ENCODE data around the gene PLAC8. TPM values are rescaled to one million over a fixed set of nuclear protein-coding genes. Genes with fewer than 3 reads are reported as not detected.

PLAC8 gene
- total and polyA plus RNA-seq, 2 of the 8 experiments (the other 6 are each of a cell fraction or from before 2014, with no cell fraction given) = 0.98 to 1.1 TPM

GRCh38 chr4:83150653-83151330 is 36.3 kb upstream of the PLAC8 start:
- Histone ChIP-seq H3K27ac (ENCODE audit: low read depth, low read length) (no peak overlapping the region), H2AFZ (ENCODE audit: low read length) (no peak overlapping the region), H2AK5ac (ENCODE audit: low read depth, low read length) (no peak overlapping the region), H3K36me3 (ENCODE audit: control insufficient read depth in 2 of 4, insufficient read depth in 4 of 4, low read length in 3 of 4) (no peaks in the 10 kb centered on the region), H3K18ac (ENCODE audit: extremely low read depth, low read length) (no peak overlapping the region), H3K9me3 (ENCODE audit: insufficient read depth in 2 of 2, low read depth in 1 of 2, low read length in 1 of 2) (no peaks in the 10 kb centered on the region), H3K9ac (replicated peaks in 1 of 4; ENCODE audit: extremely low read depth in 1 of 4, low read depth in 3 of 4, low read length in 3 of 4) (no peak overlapping the region), H3K14ac (ENCODE audit: insufficient read length) (no peak overlapping the region), H3K23ac (ENCODE audit: insufficient read length) (no peak overlapping the region), H3K79me2 (ENCODE audit: control insufficient read depth in 1 of 2, insufficient read depth in 2 of 2, low read length in 2 of 2) (no peaks in the 10 kb centered on the region), H3K23me2 (ENCODE audit: low read depth, low read length) (no peaks in the 10 kb centered on the region), H4K20me1 (replicated peaks in 1 of 2; ENCODE audit: control insufficient read depth in 1 of 2, insufficient read depth in 2 of 2, low read length in 2 of 2) (no peaks in the 10 kb centered on the region), H3K4ac (replicated peaks; ENCODE audit: insufficient read length, low read depth, low read length) (no peak overlapping the region), H3K27me3 (replicated peaks in 1 of 4; ENCODE audit: control insufficient read depth in 3 of 4, extremely low read depth in 1 of 4, insufficient read depth in 3 of 4, low read length in 3 of 4) (peaks cover 0 to 1% (median 0%) of the 10 kb centered on the region in 4 experiments; a peak in 1 of 7 replicates), H3K79me1 (ENCODE audit: low read depth, low read length) (no peaks in the 10 kb centered on the region), H2BK15ac (ENCODE audit: low read length) (no peak overlapping the region), H4K91ac (replicated peaks; ENCODE audit: insufficient read length, low read length) (no peak overlapping the region), H2BK12ac (ENCODE audit: low read depth, low read length) (no peak overlapping the region), H3K4me3 (ENCODE audit: extremely low read depth in 1 of 4, insufficient read depth in 2 of 4, low read depth in 3 of 4, low read length in 4 of 4) (no peak overlapping the region), H4K8ac (ENCODE audit: extremely low read depth, insufficient read depth, low read length) (no peak overlapping the region), H3K4me2 (ENCODE audit: insufficient read depth in 1 of 2, low read depth in 2 of 2, low read length in 2 of 2) (no peak overlapping the region), H2BK20ac (ENCODE audit: low read length) (no peak overlapping the region), H2BK5ac (ENCODE audit: low read depth, low read length) (no peak overlapping the region), H4K5ac (ENCODE audit: insufficient read length, low read depth, low read length) (no peak overlapping the region), H3K56ac (replicated peaks; ENCODE audit: insufficient read length, low read depth, low read length) (no peak overlapping the region), H3K4me1 (replicated peaks in 1 of 4; ENCODE audit: control insufficient read depth in 3 of 4, insufficient read depth in 4 of 4, low read length in 3 of 4) (no peaks in the 10 kb centered on the region), H2BK120ac (replicated peaks; ENCODE audit: low read depth, low read length) (no peak overlapping the region)
- WGBS, 2 experiments (ENCODE audit: extremely low coverage in 1 of 2, insufficient coverage in 1 of 2, insufficient read length in 1 of 2, insufficient replicate concordance in 2 of 2, low coverage in 1 of 2, low lambda C conversion rate in 2 of 2, missing lambda C conversion rate in 1 of 2) = 85% methylated on average over 8 of the region's 8 CpGs; no CpG with 5 or more reads in 1 of the 2 experiments
- DNase-seq (ENCODE audit: low read depth in 1 of 2, low spot score in 2 of 2) = no peak
- POLR2A ChIA-PET (ENCODE audit: partially characterized antibody) = no interaction called here
- CTCF ChIA-PET (ENCODE audit: partially characterized antibody) = interaction anchor here (0.7 to 1.2 kb wide), 3 partner anchors 10 to 132 kb away, joined by 3 to 4 read pairs (median 3); no protein-coding TSS in a partner anchor
- no peak for FAIRE-seq
- TF ChIP-seq, protein P1, sequence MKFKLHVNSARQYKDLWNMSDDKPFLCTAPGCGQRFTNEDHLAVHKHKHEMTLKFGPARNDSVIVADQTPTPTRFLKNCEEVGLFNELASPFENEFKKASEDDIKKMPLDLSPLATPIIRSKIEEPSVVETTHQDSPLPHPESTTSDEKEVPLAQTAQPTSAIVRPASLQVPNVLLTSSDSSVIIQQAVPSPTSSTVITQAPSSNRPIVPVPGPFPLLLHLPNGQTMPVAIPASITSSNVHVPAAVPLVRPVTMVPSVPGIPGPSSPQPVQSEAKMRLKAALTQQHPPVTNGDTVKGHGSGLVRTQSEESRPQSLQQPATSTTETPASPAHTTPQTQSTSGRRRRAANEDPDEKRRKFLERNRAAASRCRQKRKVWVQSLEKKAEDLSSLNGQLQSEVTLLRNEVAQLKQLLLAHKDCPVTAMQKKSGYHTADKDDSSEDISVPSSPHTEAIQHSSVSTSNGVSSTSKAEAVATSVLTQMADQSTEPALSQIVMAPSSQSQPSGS (IDR thresholded peaks at IDR 0.05; ENCODE audit: low read length) = no peak
- no peak for TF ChIP-seq SIN3A (conservative IDR thresholded peaks at IDR 0.05 in 1 of 2, IDR thresholded peaks at IDR 0.05 in 1 of 2; ENCODE audit: low read depth in 1 of 2, low read length in 2 of 2)
- no peak for TF ChIP-seq BACH1 (IDR thresholded peaks at IDR 0.05; ENCODE audit: low read length)
- TF ChIP-seq KDM5A (IDR thresholded peaks at IDR 0.05; ENCODE audit: low read length) = no peak
- TF ChIP-seq, protein P2, sequence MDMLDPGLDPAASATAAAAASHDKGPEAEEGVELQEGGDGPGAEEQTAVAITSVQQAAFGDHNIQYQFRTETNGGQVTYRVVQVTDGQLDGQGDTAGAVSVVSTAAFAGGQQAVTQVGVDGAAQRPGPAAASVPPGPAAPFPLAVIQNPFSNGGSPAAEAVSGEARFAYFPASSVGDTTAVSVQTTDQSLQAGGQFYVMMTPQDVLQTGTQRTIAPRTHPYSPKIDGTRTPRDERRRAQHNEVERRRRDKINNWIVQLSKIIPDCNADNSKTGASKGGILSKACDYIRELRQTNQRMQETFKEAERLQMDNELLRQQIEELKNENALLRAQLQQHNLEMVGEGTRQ (IDR thresholded peaks at IDR 0.05; ENCODE audit: low read length) = no peak
- TF ChIP-seq, protein P3, sequence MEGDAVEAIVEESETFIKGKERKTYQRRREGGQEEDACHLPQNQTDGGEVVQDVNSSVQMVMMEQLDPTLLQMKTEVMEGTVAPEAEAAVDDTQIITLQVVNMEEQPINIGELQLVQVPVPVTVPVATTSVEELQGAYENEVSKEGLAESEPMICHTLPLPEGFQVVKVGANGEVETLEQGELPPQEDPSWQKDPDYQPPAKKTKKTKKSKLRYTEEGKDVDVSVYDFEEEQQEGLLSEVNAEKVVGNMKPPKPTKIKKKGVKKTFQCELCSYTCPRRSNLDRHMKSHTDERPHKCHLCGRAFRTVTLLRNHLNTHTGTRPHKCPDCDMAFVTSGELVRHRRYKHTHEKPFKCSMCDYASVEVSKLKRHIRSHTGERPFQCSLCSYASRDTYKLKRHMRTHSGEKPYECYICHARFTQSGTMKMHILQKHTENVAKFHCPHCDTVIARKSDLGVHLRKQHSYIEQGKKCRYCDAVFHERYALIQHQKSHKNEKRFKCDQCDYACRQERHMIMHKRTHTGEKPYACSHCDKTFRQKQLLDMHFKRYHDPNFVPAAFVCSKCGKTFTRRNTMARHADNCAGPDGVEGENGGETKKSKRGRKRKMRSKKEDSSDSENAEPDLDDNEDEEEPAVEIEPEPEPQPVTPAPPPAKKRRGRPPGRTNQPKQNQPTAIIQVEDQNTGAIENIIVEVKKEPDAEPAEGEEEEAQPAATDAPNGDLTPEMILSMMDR (IDR thresholded peaks at IDR 0.05; ENCODE audit: control extremely low read depth in 1 of 3, insufficient read depth in 1 of 3, low read depth in 1 of 3, low read length in 3 of 3) = no peak
- TF ChIP-seq NANOG (IDR thresholded peaks at IDR 0.05; ENCODE audit: insufficient read depth, low read depth, low read length, poor library complexity, severe bottlenecking) = no peak
